Fibroblast of skin of scalp (primary cell): ENCODE measurements around the gene RSPRY1.
"Not testable (repeated sequence)": the region's sequence is repeated elsewhere in the genome, so short reads cannot be mapped to it uniquely, and the experiment has no call there.

Experiments used
- DNase-seq: peaks from one replicate; pipeline ENCODE4 v3.0.0-alpha.2; 2013

The RSPRY1 gene

GRCh38 chr16:57256601-57257395 is 70.7 kb downstream of the RSPRY1 start:
- no peak for DNase-seq

GRCh38 chr16:57257455-57258070 is 71.4 kb downstream of the RSPRY1 start:
- DNase-seq: no peak

- DNase-seq: no peak
Observed at GRCh38 chr16:57258226-57258909, 72.2 kb downstream of the RSPRY1 start.

GRCh38 chr16:57258910-57259475 is 72.9 kb downstream of the RSPRY1 start:
- DNase-seq: no peak

GRCh38 chr16:57260294-57260929 is 74.3 kb downstream of the RSPRY1 start:
- DNase-seq: peak; percentile 55

GRCh38 chr16:57261806-57262205 is 75.7 kb downstream of the RSPRY1 start:
- DNase-seq: no peak

GRCh38 chr16:57262841-57263540 is 76.9 kb downstream of the RSPRY1 start:
- no peak for DNase-seq

GRCh38 chr16:57263541-57264351 is 77.6 kb downstream of the RSPRY1 start:
- DNase-seq: no peak

- no peak for DNase-seq
Observed at GRCh38 chr16:57264381-57264780, 78.3 kb downstream of the RSPRY1 start.

GRCh38 chr16:57264950-57265371 is 78.8 kb downstream of the RSPRY1 start:
- DNase-seq: no peak

GRCh38 chr16:57265850-57266530 is 79.9 kb downstream of the RSPRY1 start:
- DNase-seq: no peak

- DNase-seq: no peak
Observed at GRCh38 chr16:57266531-57267260, 80.6 kb downstream of the RSPRY1 start.

GRCh38 chr16:57267343-57267742 is 81.2 kb downstream of the RSPRY1 start:
- DNase-seq: not testable (repeated sequence)

GRCh38 chr16:57268804-57269800 is 83.0 kb downstream of the RSPRY1 start:
- no peak for DNase-seq

- no peak for DNase-seq
Observed at GRCh38 chr16:57270221-57271062, 84.3 kb downstream of the RSPRY1 start.

GRCh38 chr16:57271063-57271345 is 84.9 kb downstream of the RSPRY1 start:
- DNase-seq: no peak

GRCh38 chr16:57271867-57272495 is 85.9 kb downstream of the RSPRY1 start:
- no peak for DNase-seq
